GM18870 (cell line): Measurements from ENCODE around the gene TNFAIP6.
"Not testable (repeated sequence)": the region's sequence is repeated elsewhere in the genome, so short reads cannot be mapped to it uniquely, and the experiment has no call there.

Experiments
- ATAC-seq: cut with Tn5 transposase; IDR thresholded peaks from one replicate; pipeline ENCODE4 v1.9.1; 2021; ENCODE audit warnings: moderate library complexity; ENCODE audit not compliant: unreplicated experiment

The TNFAIP6 gene

DNA sequence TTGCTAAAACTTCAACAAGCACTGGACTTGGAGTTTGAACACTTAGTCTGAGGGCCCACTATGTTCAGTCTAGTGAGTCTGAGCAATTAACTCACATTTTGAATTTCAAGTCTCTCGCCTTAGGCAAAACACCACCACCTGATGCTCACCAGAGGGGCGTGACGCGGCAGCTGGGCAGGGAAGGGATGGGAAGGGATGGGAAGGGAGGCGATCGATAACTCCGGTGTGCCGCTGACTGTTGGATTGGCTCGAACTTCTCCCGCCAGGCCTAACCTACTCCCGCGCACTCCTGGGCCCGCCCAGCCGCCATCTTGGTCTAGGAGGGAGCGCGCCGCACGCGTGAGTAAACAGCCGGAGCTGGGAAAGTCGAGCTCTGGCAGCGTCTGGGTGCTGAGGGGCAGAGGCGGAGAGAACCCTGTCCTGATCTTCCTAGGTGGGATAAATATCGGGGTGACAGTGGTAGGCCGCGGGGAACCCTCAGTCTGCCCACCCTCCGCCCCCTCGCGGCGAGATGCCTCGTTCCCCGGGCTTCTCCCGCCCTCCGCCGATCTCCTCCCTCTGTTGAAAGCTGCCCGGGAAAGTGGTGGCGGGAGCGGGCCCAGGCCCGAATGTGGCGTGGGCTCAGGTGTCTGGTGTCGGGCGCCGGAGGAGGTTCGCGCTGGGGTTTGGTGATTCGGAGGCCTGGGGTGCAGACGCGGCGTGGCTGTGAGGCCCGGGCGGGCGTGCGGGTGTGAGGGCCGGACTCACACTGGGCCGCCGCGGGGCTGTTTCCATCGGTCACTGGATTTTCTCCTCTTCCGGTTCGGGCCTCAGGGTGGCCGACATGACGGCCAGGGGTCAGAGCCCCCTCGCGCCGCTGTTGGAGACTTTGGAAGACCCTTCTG lies 52.5 kb downstream of the TNFAIP6 start, which contains the start of gene RIF1:
TSS of gene RIF1 (plus strand) at position 302 of the 884 bp plus-strand sequence. CDS start at position 824, 522 bp downstream.
- ATAC-seq: peak; percentile 86

DNA sequence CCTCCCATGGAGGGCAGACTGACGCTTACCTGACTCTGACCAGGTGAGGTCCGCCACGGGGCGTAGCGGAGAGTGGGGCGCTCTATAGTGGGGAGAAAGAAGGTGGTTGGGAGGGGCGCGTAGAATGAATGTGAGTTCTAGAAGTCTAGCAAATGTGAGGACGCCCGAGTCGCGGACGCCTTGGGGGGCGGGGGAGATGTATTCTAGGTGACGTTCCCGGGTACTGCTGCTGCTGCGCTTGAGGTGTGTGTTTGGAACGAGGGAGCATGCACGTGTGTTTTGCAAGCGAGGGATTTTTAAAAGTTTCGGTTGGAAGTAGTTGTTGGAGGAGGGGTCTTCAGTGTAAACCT lies 53.1 kb downstream of the TNFAIP6 start:
- peak; percentile 26 for ATAC-seq

DNA sequence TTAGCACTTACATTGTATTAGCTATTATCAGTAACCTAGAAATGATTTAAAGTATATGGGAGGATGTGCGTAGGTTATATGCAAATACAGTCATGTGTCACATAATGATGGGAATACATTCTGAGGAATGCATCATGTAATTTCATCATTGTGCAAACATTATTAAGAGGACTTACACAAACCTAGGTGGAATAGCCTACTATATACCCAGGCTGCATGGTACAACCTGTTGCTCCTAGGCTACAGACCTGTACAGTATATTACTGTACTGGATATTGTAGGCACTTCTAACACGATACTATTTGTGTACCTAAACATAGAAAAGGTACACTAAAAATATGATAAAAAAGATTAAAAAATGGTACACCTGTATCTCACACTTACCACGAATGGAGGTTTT lies 60.3 kb downstream of the TNFAIP6 start:
- ATAC-seq: no peak

DNA sequence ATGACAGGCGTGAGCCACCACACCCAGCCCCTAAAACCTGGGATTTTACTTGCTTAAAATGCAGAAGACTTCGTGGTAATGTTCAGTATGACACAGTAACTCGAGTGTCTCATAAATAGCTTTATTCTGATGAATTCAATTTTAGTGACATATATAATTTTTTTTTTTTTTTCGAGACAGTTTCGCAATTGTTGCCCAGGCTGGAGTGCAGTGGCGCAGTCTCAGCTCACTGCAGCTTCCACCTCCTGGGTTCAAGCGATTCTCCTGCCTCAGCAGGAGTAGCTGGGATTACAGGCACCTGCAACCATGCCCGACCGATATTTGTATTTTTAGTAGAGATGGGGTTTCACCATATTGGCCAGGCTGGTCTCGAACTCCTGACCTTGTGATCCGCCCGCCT lies 64.3 kb downstream of the TNFAIP6 start:
- ATAC-seq: not testable (repeated sequence)

DNA sequence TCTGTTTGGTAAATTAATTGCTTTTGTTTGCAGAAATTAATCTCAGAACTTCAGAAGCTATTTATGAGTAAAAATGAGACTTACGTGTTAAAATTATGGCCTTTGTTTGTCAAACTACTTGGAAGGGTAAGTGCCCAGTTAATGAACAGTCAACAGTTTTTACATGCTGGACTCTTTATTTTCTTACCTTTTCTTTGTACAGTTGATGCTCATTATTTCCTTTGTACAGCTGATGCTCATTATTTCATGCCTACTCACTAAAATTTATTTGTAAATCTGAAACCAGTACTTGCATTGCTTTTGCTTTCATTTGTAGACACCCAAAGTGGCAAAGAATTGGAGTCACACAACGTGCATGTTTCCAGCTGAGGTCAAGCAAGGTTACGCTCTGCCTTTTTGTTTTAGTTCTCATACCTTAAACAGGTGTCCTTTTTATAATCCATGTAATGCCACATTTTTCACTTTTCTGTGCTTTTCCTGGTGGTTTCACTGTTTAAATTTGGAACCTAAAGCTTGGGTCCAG lies 65.6 kb downstream of the TNFAIP6 start:
- ATAC-seq: peak; percentile 91

DNA sequence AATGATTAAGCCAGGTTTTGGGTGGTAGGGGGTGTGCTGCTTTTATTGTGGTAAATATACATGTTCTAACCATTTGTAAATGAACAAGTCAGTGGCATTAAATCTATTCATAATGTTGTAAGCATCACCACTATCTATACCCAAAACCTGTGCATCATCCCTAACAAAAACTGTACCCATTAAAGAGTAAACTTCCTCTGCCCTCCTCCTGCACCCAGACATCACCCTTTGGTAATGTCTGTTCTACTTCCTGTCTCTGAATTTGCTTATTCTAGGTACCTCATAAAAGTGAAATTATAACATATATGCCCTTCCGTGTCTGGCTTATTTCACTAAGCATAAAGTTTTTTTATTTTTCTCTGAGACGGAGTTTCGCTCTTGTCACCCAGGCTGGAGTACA lies 66.4 kb downstream of the TNFAIP6 start:
- no peak for ATAC-seq
